Measurements from ENCODE around the gene CDK6. TPM values are rescaled to one million over a fixed set of nuclear protein-coding genes. Genes with fewer than 3 reads are reported as not detected.

Gene CDK6
- total and polyA plus RNA-seq, 10 donors, result 0.91 to 37.8 (median 25.5) TPM

GRCh38 chr7:92794831-92795230, 41.5 kb downstream of the CDK6 start:
- no peak for TF ChIP-seq POLR2A (IDR thresholded peaks at IDR 0.05)
- TF ChIP-seq CTCF (IDR thresholded peaks at IDR 0.05 in 8 of 11, conservative IDR thresholded peaks at IDR 0.05 in 3 of 11), result no peak
- no peak for TF ChIP-seq POLR2AphosphoS5 (IDR thresholded peaks at IDR 0.05)
- no peak for DNase-seq
- Histone ChIP-seq H3K36me3 (no peaks in the 10 kb centered on the region), H3K4me1 (peaks cover 0 to 39% (median 6%) of the 10 kb centered on the region in 6 donors), H3K27me3 (replicated peaks in 1 of 7) (no peaks in the 10 kb centered on the region), H3K27ac (no peak overlapping the region), H3K4me3 (no peak overlapping the region), H3K9me3 (peaks cover 0 to 1% (median 0%) of the 10 kb centered on the region in 8 donors)
- intact Hi-C loops (cut with DNase I; ENCODE audit: low total_unique reads), result no loop called here
- 58 to 72% (median 59%) methylated on average over 2 of the region's 2 CpGs for WGBS, 5 donors

- H3K4me1 ChIP-seq, result peaks cover 0 to 37% (median 6%) of the 10 kb centered on the region in 6 donors
- no peak overlapping the region for H3K4me3 ChIP-seq
- intact Hi-C loops (cut with DNase I; ENCODE audit: low total_unique reads), result no loop called here
- peaks cover 0 to 5% (median 1%) of the 10 kb centered on the region in 8 donors for H3K9me3 ChIP-seq
- no peaks in the 10 kb centered on the region for H3K36me3 ChIP-seq
- 85 to 95% (median 88%) methylated on average over 4 of the region's 4 CpGs for WGBS, 5 donors
- TF ChIP-seq POLR2AphosphoS5 (IDR thresholded peaks at IDR 0.05), result no peak
- no peak for TF ChIP-seq POLR2A (IDR thresholded peaks at IDR 0.05)
- TF ChIP-seq CTCF (IDR thresholded peaks at IDR 0.05 in 8 of 11, conservative IDR thresholded peaks at IDR 0.05 in 3 of 11), result no peak
- DNase-seq, result no peak
- H3K27me3 ChIP-seq (replicated peaks in 1 of 7), result no peaks in the 10 kb centered on the region
- no peak overlapping the region for H3K27ac ChIP-seq
Measured at GRCh38 chr7:92794391-92794790, 42.0 kb downstream of the CDK6 start.

GRCh38 chr7:92793656-92794205, 42.6 kb downstream of the CDK6 start:
- 50 to 77% (median 66%) methylated on average over 1 of the region's 1 CpG for WGBS, 5 donors
- H3K9me3 ChIP-seq, result peaks cover 0 to 12% (median 8%) of the 10 kb centered on the region in 8 donors
- TF ChIP-seq CTCF (IDR thresholded peaks at IDR 0.05 in 8 of 11, conservative IDR thresholded peaks at IDR 0.05 in 3 of 11), result no peak
- no peak for TF ChIP-seq POLR2AphosphoS5 (IDR thresholded peaks at IDR 0.05)
- no peak for TF ChIP-seq POLR2A (IDR thresholded peaks at IDR 0.05)
- DNase-seq, result no peak
- H3K4me1 ChIP-seq, result peaks cover 0 to 30% (median 4%) of the 10 kb centered on the region in 6 donors
- no peak overlapping the region for H3K27ac ChIP-seq
- H3K27me3 ChIP-seq (replicated peaks in 1 of 7), result no peaks in the 10 kb centered on the region
- H3K4me3 ChIP-seq, result no peak overlapping the region
- intact Hi-C loops (cut with DNase I; ENCODE audit: low total_unique reads), result no loop called here
- H3K36me3 ChIP-seq, result no peaks in the 10 kb centered on the region

GRCh38 chr7:92790992-92791391, 45.4 kb downstream of the CDK6 start:
- no peak for TF ChIP-seq CTCF (IDR thresholded peaks at IDR 0.05 in 8 of 11, conservative IDR thresholded peaks at IDR 0.05 in 3 of 11)
- TF ChIP-seq POLR2AphosphoS5 (IDR thresholded peaks at IDR 0.05), result no peak
- TF ChIP-seq POLR2A (IDR thresholded peaks at IDR 0.05), result no peak
- WGBS, 5 donors, result 85 to 100% (median 91%) methylated on average over 1 of the region's 1 CpG
- intact Hi-C loops (cut with DNase I; ENCODE audit: low total_unique reads), result no loop called here
- H3K27me3 ChIP-seq (replicated peaks in 1 of 7), result no peaks in the 10 kb centered on the region
- no peak for DNase-seq
- peaks cover 0 to 21% (median under 1%) of the 10 kb centered on the region in 6 donors for H3K4me1 ChIP-seq
- H3K4me3 ChIP-seq, result no peak overlapping the region
- no peaks in the 10 kb centered on the region for H3K36me3 ChIP-seq
- no peak overlapping the region for H3K27ac ChIP-seq
- peaks cover 0 to 23% (median 18%) of the 10 kb centered on the region in 8 donors for H3K9me3 ChIP-seq

Data from spleen (tissue), 11 donors.